ENCODE data around the gene RASSF5. TPM values are rescaled to one million over a fixed set of nuclear protein-coding genes. Genes with fewer than 3 reads are reported as not detected.
A peak's percentile ranks its signal among the peaks of the same experiment; 100 is the strongest.
"Not testable (repeated sequence)": the region's sequence is repeated elsewhere in the genome, so short reads cannot be mapped to it uniquely, and the experiment has no call there.

The RASSF5 gene
- total RNA-seq, 1 experiment from 2014 or later, result 1.3 TPM

GRCh38 chr1:206578068-206578977 is 71.0 kb downstream of the RASSF5 start:
- H3K4me3 ChIP-seq, result no peak overlapping the region
- no peaks in the 10 kb centered on the region for H3K9me3 ChIP-seq
- no peaks in the 10 kb centered on the region for H3K36me3 ChIP-seq
- DNase-seq, result no peak
- H3K27me3 ChIP-seq, result no peaks in the 10 kb centered on the region

GRCh38 chr1:206578978-206579374 is 71.6 kb downstream of the RASSF5 start:
- no peaks in the 10 kb centered on the region for H3K27me3 ChIP-seq

GRCh38 chr1:206579747-206580437 is 72.6 kb downstream of the RASSF5 start:
- Histone ChIP-seq H3K27me3 (no peaks in the 10 kb centered on the region), H3K9me3 (no peaks in the 10 kb centered on the region), H3K4me3 (no peak overlapping the region), H3K36me3 (no peaks in the 10 kb centered on the region)
- peak; percentile 91 for DNase-seq

More at GRCh38 chr1:206578978-206579374, 71.6 kb downstream of the RASSF5 start:
- Histone ChIP-seq H3K36me3 (no peaks in the 10 kb centered on the region), H3K4me3 (no peak overlapping the region), H3K9me3 (no peaks in the 10 kb centered on the region)
- DNase-seq, result no peak

GRCh38 chr1:206580438-206581113 is 73.2 kb downstream of the RASSF5 start:
- no peaks in the 10 kb centered on the region for H3K9me3 ChIP-seq
- no peaks in the 10 kb centered on the region for H3K36me3 ChIP-seq
- H3K4me3 ChIP-seq, result no peak overlapping the region
- no peaks in the 10 kb centered on the region for H3K27me3 ChIP-seq
- no peak for DNase-seq

GRCh38 chr1:206581114-206581497 is 73.8 kb downstream of the RASSF5 start:
- not testable (repeated sequence) for H3K27me3 ChIP-seq, DNase-seq, H3K36me3 ChIP-seq, H3K4me3 ChIP-seq, H3K9me3 ChIP-seq

- Histone ChIP-seq H3K36me3 (no peaks in the 10 kb centered on the region), H3K27me3 (no peaks in the 10 kb centered on the region), H3K9me3 (no peaks in the 10 kb centered on the region), H3K4me3 (no peak overlapping the region)
- no peak for DNase-seq
Measured at GRCh38 chr1:206581571-206581981, 74.2 kb downstream of the RASSF5 start.

- DNase-seq, result no peak
- Histone ChIP-seq H3K36me3 (no peaks in the 10 kb centered on the region), H3K4me3 (no peak overlapping the region), H3K9me3 (no peaks in the 10 kb centered on the region), H3K27me3 (no peaks in the 10 kb centered on the region)
Measured at GRCh38 chr1:206582537-206582936, 75.2 kb downstream of the RASSF5 start.

- H3K4me3 ChIP-seq, result no peak overlapping the region
- H3K36me3 ChIP-seq, result no peaks in the 10 kb centered on the region
- DNase-seq, result no peak
- H3K9me3 ChIP-seq, result no peaks in the 10 kb centered on the region
- H3K27me3 ChIP-seq, result no peaks in the 10 kb centered on the region
Measured at GRCh38 chr1:206582971-206583706, 75.8 kb downstream of the RASSF5 start.

GRCh38 chr1:206583707-206584648 is 76.6 kb downstream of the RASSF5 start:
- peak; percentile 61 for DNase-seq

GRCh38 chr1:206584683-206585082 is 77.4 kb downstream of the RASSF5 start:
- Histone ChIP-seq H3K4me3 (no peak overlapping the region), H3K27me3 (no peaks in the 10 kb centered on the region), H3K36me3 (peaks cover 1% of the 10 kb centered on the region), H3K9me3 (no peaks in the 10 kb centered on the region)
- DNase-seq, result no peak

More at GRCh38 chr1:206583707-206584648, 76.6 kb downstream of the RASSF5 start:
- no peak overlapping the region for H3K4me3 ChIP-seq
- no peaks in the 10 kb centered on the region for H3K27me3 ChIP-seq
- no peaks in the 10 kb centered on the region; the same call in 1 of the 2 replicates for H3K36me3 ChIP-seq
- H3K9me3 ChIP-seq, result no peaks in the 10 kb centered on the region

GRCh38 chr1:206586501-206587445 is 79.4 kb downstream of the RASSF5 start:
- DNase-seq, result no peak
- Histone ChIP-seq H3K9me3 (no peaks in the 10 kb centered on the region), H3K36me3 (peaks cover 17% of the 10 kb centered on the region), H3K4me3 (no peak overlapping the region), H3K27me3 (no peaks in the 10 kb centered on the region)

- H3K27me3 ChIP-seq, result no peaks in the 10 kb centered on the region
- peaks cover 28% of the 10 kb centered on the region for H3K36me3 ChIP-seq
- no peak for DNase-seq
- no peaks in the 10 kb centered on the region for H3K9me3 ChIP-seq
- H3K4me3 ChIP-seq, result no peak overlapping the region
Measured at GRCh38 chr1:206587904-206588303, 80.6 kb downstream of the RASSF5 start.

- DNase-seq, result no peak
- Histone ChIP-seq H3K9me3 (no peaks in the 10 kb centered on the region), H3K36me3 (peaks cover 29% of the 10 kb centered on the region), H3K27me3 (no peaks in the 10 kb centered on the region), H3K4me3 (no peak overlapping the region)
Measured at GRCh38 chr1:206588492-206588891, 81.2 kb downstream of the RASSF5 start.

- peaks cover 36% of the 10 kb centered on the region for H3K36me3 ChIP-seq
- DNase-seq, result peak; percentile 36
- H3K9me3 ChIP-seq, result no peaks in the 10 kb centered on the region
- H3K27me3 ChIP-seq, result no peaks in the 10 kb centered on the region
- H3K4me3 ChIP-seq, result no peak overlapping the region
Measured at GRCh38 chr1:206589206-206589605, 81.9 kb downstream of the RASSF5 start.

Measured in MG63 (cell line).